Measurements from ENCODE around the gene MTURN. TPM values are rescaled to one million over a fixed set of nuclear protein-coding genes. Genes with fewer than 3 reads are reported as not detected.

The MTURN gene
- total RNA-seq, 1 donor from 2014 or later = 20.1 TPM

DNA sequence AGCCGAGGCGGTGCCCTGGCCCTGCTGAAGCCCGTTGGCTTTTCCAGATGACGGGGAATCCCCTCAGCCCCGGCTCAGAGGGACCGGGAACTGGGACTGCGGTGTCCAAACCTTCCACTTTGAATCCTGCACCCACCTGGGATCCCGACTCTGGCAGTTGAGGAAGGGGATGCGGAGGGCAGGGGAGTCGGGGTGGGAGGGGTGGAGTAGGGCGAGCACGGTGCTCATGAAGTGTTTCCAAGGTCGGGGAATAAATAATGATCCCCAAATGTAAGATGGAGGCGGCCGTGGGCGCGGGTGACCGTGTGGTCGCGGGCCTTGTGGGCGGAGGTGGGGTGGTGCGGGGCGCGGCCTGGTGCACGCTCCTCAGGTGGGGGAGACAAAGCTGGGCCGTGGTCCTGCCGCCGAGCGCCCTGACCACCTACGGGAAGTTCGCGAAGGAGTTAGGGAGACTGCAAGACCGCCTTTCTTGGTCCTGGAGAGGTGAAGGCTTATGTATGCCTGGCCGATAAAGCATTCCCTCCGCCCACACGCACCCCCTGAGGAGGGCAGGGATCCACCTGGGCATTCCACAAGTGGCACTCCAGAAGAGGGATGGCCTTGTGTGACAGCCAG lies 1.4 kb downstream of the MTURN start:
- DNase-seq (ENCODE audit: low spot score, unreplicated experiment) = no peak
- Mint-ChIP-seq H3K4me1 (ENCODE audit: low read depth) (peaks cover 7% of the 10 kb centered on the region), H3K27ac (peak overlapping the region; percentile 95), H3K27me3 (no peaks in the 10 kb centered on the region), H3K4me3 (ENCODE audit: low read depth) (peak overlapping the region; percentile 88), H3K36me3 (ENCODE audit: insufficient read depth) (no peaks in the 10 kb centered on the region), H3K9me3 (ENCODE audit: low read depth) (no peaks in the 10 kb centered on the region)
- TF ChIP-seq CTCF (IDR thresholded peaks at IDR 0.05; ENCODE audit: unreplicated experiment) = no peak

GRCh38 chr7:30136743-30137485 lies 2.1 kb downstream of the MTURN start:
- H3K4me3 Mint-ChIP-seq (ENCODE audit: low read depth) = peak overlapping the region; percentile 88
- no peak overlapping the region for H3K27ac Mint-ChIP-seq
- H3K9me3 Mint-ChIP-seq (ENCODE audit: low read depth) = no peaks in the 10 kb centered on the region
- no peaks in the 10 kb centered on the region for H3K27me3 Mint-ChIP-seq
- no peak for TF ChIP-seq CTCF (IDR thresholded peaks at IDR 0.05; ENCODE audit: unreplicated experiment)
- no peaks in the 10 kb centered on the region for H3K36me3 Mint-ChIP-seq (ENCODE audit: insufficient read depth)
- peaks cover 7% of the 10 kb centered on the region for H3K4me1 Mint-ChIP-seq (ENCODE audit: low read depth)
- DNase-seq (ENCODE audit: low spot score, unreplicated experiment) = no peak

DNA sequence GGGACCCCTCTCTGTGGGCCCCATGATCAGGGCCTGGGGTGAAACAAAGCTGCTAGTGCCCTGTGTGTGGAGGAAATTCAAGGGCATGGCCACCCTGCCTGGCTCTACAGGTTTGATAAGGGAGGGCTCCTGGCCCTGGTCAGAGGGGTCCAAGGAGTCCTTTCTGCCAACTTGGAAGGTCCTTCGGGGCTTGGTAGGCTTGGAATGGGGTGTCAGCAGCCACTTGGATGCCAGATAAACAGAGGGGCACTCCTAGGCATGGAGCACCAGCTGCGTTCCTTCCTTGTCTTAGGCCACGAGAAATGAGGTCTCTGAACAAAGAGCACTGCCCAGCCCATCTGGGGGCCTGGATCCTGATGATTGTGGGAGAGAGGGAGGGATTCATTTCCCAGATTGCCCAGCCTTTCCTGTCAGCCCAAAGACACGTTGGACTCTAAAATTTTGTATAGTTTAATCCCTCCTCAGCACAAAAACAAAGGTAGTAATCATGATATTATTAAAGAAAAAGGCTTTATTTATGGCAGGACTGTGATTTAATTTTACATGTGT lies 5.1 kb downstream of the MTURN start:
- no peak for TF ChIP-seq CTCF (IDR thresholded peaks at IDR 0.05; ENCODE audit: unreplicated experiment)
- Mint-ChIP-seq H3K4me3 (ENCODE audit: low read depth) (no peak overlapping the region), H3K4me1 (ENCODE audit: low read depth) (peaks cover 10% of the 10 kb centered on the region), H3K27me3 (no peaks in the 10 kb centered on the region), H3K27ac (no peak overlapping the region), H3K36me3 (ENCODE audit: insufficient read depth) (no peaks in the 10 kb centered on the region), H3K9me3 (ENCODE audit: low read depth) (no peaks in the 10 kb centered on the region)
- no peak for DNase-seq (ENCODE audit: low spot score, unreplicated experiment)

DNA sequence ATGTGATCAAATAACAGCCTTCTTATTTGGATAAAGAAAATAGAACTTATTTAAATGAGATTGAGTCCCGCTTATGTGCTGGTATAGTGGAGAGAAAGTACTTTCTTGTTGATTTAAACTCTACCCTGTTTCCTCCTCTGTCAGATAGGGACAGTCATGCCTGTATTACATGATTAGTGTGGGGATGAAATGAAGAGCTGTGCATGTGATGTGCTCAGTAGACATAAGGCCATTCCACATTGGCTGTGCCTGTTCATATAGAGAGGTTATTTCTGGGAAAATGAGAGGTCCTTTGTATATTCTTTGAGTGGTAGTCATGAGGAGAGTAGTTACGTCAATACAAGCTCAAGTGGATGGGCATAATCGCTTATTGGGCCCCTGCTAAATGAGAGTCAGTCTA lies 5.7 kb downstream of the MTURN start:
- no peaks in the 10 kb centered on the region for H3K27me3 Mint-ChIP-seq
- no peaks in the 10 kb centered on the region for H3K9me3 Mint-ChIP-seq (ENCODE audit: low read depth)
- no peak overlapping the region for H3K4me3 Mint-ChIP-seq (ENCODE audit: low read depth)
- no peak overlapping the region for H3K27ac Mint-ChIP-seq
- no peak for TF ChIP-seq CTCF (IDR thresholded peaks at IDR 0.05; ENCODE audit: unreplicated experiment)
- no peaks in the 10 kb centered on the region for H3K36me3 Mint-ChIP-seq (ENCODE audit: insufficient read depth)
- peaks cover 10% of the 10 kb centered on the region for H3K4me1 Mint-ChIP-seq (ENCODE audit: low read depth)
- DNase-seq (ENCODE audit: low spot score, unreplicated experiment) = no peak

DNA sequence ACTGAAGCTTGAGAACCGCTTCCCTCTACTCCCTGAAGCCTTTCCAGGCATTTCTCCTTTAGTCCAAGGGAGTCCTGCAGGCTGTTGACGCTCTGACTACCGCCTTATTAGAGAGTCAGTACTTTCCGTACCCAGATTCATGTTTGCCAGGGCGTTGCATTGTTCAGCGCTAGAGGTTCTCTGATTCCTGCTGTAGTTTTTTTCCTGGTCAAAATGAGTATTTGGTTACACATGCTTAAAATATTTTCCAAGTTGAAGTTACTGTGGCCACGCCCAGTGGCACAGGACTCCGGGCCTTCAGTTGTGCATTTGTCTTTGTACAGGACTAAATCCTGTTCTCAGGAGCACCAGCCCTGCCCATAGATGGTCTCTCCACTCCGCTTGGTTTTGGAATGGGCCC lies 7.9 kb downstream of the MTURN start:
- H3K9me3 Mint-ChIP-seq (ENCODE audit: low read depth) = no peaks in the 10 kb centered on the region
- no peaks in the 10 kb centered on the region for H3K27me3 Mint-ChIP-seq
- H3K27ac Mint-ChIP-seq = no peak overlapping the region
- TF ChIP-seq CTCF (IDR thresholded peaks at IDR 0.05; ENCODE audit: unreplicated experiment) = no peak
- H3K4me3 Mint-ChIP-seq (ENCODE audit: low read depth) = no peak overlapping the region
- H3K36me3 Mint-ChIP-seq (ENCODE audit: insufficient read depth) = no peaks in the 10 kb centered on the region
- H3K4me1 Mint-ChIP-seq (ENCODE audit: low read depth) = peaks cover 10% of the 10 kb centered on the region
- DNase-seq (ENCODE audit: low spot score, unreplicated experiment) = no peak

Data from progenitor cell of endocrine pancreas (in vitro differentiated cells).